CD8-positive, alpha-beta memory T cell (primary cell): ENCODE measurements around the gene DCP1A. TPM values are rescaled to one million over a fixed set of nuclear protein-coding genes. Genes with fewer than 3 reads are reported as not detected.
"Not testable (repeated sequence)": the region's sequence is repeated elsewhere in the genome, so short reads cannot be mapped to it uniquely, and the experiment has no call there.

Experiments
- CTCF ChIA-PET: fragments of 350-600 bp; sonication (Branson Sonifier 250); formaldehyde crosslinking; loops from one replicate; lab custom pipeline; 2021; ENCODE audit warnings: antibody characterized with exemption; lab: Charles Lee
- POLR2A ChIA-PET: fragments of 350-600 bp; sonication (Branson Sonifier 250); formaldehyde crosslinking; loops from one replicate; lab custom pipeline; 2021; ENCODE audit warnings: antibody characterized with exemption; lab: Charles Lee
- DNase-seq, 5 donors: peaks; one replicate each; pipeline versions ENCODE4 v3.0.0 to v3.0.0-alpha.2; 2020 to 2022; ENCODE audit warnings: mixed read lengths in 1 of 5
- H3K27ac ChIP-seq: one replicate; pipeline ENCODE4 v1.7.0; 2013; ENCODE audit warnings: low read depth, mild to moderate bottlenecking, low read length, moderate library complexity
- H3K27me3 ChIP-seq: 2 replicates; pipeline ENCODE4 v1.7.0; 2013; ENCODE audit warnings: low read length, mild to moderate bottlenecking; ENCODE audit not compliant: insufficient read depth, poor library complexity, severe bottlenecking
- H3K36me3 ChIP-seq: 2 replicates; pipeline ENCODE4 v1.7.0; 2013; ENCODE audit warnings: mild to moderate bottlenecking, low read length, moderate library complexity; ENCODE audit not compliant: insufficient read depth
- H3K4me1 ChIP-seq: 2 replicates; pipeline ENCODE4 v1.7.0; 2013; ENCODE audit warnings: mild to moderate bottlenecking, low read length, moderate library complexity; ENCODE audit not compliant: insufficient read depth
- H3K4me3 ChIP-seq: 2 replicates; pipeline ENCODE4 v1.7.0; 2013; ENCODE audit warnings: mild to moderate bottlenecking, low read length
- H3K9me3 ChIP-seq: 2 replicates; pipeline ENCODE4 v1.7.0; 2013; ENCODE audit warnings: mild to moderate bottlenecking, low read length
- H3K27ac Mint-ChIP-seq, 8 donors: one replicate each; pipeline ENCODE4 v1.8.0; 2020 to 2021; ENCODE audit warnings: mixed read lengths in 8 of 8, mild to moderate bottlenecking in 6 of 8, inconsistent platforms in 3 of 8, moderate library complexity in 3 of 8
- H3K27me3 Mint-ChIP-seq, 2 donors: one replicate each; pipeline ENCODE4 v1.8.0; 2020 to 2021; ENCODE audit warnings: mixed read lengths in 2 of 2, mild to moderate bottlenecking in 1 of 2, moderate library complexity in 1 of 2
- H3K36me3 Mint-ChIP-seq, 3 donors: one replicate each; pipeline ENCODE4 v1.8.0; 2020 to 2021; ENCODE audit warnings: mixed read lengths in 3 of 3, inconsistent platforms in 1 of 3, mild to moderate bottlenecking in 1 of 3
- H3K4me1 Mint-ChIP-seq, 3 donors: one replicate each; pipeline ENCODE4 v1.8.0; 2020 to 2021; ENCODE audit warnings: mixed read lengths in 3 of 3, inconsistent platforms in 1 of 3, mild to moderate bottlenecking in 1 of 3
- H3K4me3 Mint-ChIP-seq, 7 donors: one replicate each; pipeline ENCODE4 v1.8.0; 2020 to 2021; ENCODE audit warnings: mixed read lengths in 7 of 7, mild to moderate bottlenecking in 6 of 7, moderate library complexity in 4 of 7, inconsistent platforms in 2 of 7
- H3K9me3 Mint-ChIP-seq, 5 donors: one replicate each; pipeline ENCODE4 v1.8.0; 2020 to 2022; ENCODE audit warnings: mixed read lengths in 5 of 5, mild to moderate bottlenecking in 3 of 5, moderate library complexity in 2 of 5, inconsistent platforms in 1 of 5
- polyA plus RNA-seq: library from polyadenylated mRNA; unstranded; fragments of 300-500 nt; fragmentation: Illumina TruSeq; gene quantifications from one replicate; pipeline ENCODE4 v1.2.3, GENCODE V29; 2021
- total RNA-seq, 2 experiments: library from RNA; stranded (reverse); gene quantifications; one replicate each; pipeline ENCODE4 v1.2.3, GENCODE V29; 2021

DCP1A gene
- total and polyA plus RNA-seq, 3 experiments from 2014 or later = 40.1 to 82.4 (median 40.2) TPM

DNA sequence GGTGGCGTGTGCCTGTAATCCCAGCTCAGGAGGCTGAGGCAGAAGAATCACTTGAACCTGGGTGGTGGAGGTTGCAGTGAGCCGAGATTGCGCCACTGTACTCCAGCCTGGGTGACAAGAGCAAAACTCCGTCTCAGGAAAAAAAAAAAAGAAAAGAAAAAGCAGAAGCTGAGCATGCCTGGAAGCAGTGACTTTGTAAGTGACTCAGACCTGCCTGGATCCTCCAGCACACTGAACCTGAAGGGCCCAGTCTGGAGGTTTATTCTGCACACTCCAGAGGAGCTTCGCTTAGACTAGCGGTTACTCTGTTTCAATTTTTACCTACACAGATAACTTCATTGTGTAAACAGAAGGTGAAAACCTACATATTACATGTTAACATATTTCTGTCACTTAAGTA is 19.4 kb downstream of the DCP1A start:
- H3K4me1 ChIP-seq, H3K4me3 ChIP-seq, H3K27me3 ChIP-seq, H3K36me3 ChIP-seq, H3K4me3 Mint-ChIP-seq, H3K27me3 Mint-ChIP-seq, POLR2A ChIA-PET, H3K27ac Mint-ChIP-seq, DNase-seq, CTCF ChIA-PET, H3K9me3 ChIP-seq, H3K9me3 Mint-ChIP-seq, H3K27ac ChIP-seq: not testable (repeated sequence)
- Mint-ChIP-seq H3K4me1 (peaks cover 37 to 73% (median 55%) of the 10 kb centered on the region in 3 donors), H3K36me3 (peaks cover 0 to 63% (median 13%) of the 10 kb centered on the region in 3 donors)

DNA sequence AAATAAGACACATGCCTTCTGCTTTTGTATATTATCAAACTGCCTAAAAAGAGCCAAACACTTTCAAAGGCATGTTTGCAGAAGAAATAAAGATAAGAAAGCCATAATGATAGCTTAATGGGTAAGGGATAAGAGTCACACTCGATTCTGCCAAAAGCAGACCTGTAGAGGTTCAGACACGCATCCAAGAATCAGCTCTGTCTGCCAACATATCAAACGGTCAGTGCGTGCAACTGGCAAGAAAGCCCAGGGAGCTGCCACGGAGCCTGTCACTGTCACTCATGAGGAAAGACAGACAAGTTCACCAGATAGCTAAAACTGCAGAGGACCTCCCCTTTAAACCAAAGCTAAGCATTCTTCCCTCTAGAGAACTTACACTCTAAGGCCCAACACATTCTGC is 23.2 kb downstream of the DCP1A start:
- CTCF ChIA-PET = interaction anchor here (1.3 to 1.4 kb wide), 2 partner anchors 11 to 21 kb away, joined by 3 read pairs; no protein-coding TSS in a partner anchor
- Mint-ChIP-seq H3K27ac (peak overlapping the region in 2 of 8 donors; percentile 61 to 64), H3K36me3 (peaks cover 0 to 52% (median 16%) of the 10 kb centered on the region in 3 donors), H3K9me3 (no peaks in the 10 kb centered on the region), H3K4me1 (peaks cover 28 to 50% (median 45%) of the 10 kb centered on the region in 3 donors), H3K27me3 (peaks cover 0 to 3% of the 10 kb centered on the region in 2 donors), H3K4me3 (no peak overlapping the region)
- H3K27me3 ChIP-seq = no peaks in the 10 kb centered on the region
- POLR2A ChIA-PET = no interaction called here
- no peaks in the 10 kb centered on the region for H3K9me3 ChIP-seq
- DNase-seq = no peak
- H3K27ac ChIP-seq = no peak overlapping the region
- H3K4me3 ChIP-seq = no peak overlapping the region
- no peaks in the 10 kb centered on the region for H3K36me3 ChIP-seq
- H3K4me1 ChIP-seq = no peaks in the 10 kb centered on the region

DNA sequence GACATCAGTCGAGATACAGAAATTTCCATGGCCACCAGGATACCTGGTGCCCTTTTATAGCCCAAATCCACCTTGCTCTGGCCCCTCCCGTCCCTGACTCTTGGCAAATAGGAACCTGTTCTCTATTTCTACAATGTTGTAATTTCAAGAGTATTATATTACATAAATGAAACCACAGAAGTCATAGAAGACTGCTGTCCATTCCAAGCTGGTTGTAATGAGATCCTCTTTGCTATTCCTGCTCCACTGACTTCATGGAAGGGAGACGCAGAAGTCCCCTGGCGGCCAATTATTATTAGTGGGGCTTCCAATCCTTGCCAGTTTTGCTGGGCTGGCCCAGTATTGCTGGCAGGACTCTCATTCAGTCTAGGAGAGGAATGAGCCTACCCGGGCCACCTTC is 26.6 kb downstream of the DCP1A start:
- H3K27ac Mint-ChIP-seq = peak overlapping the region in 3 of 8 donors; percentile 4 to 18 (median 17)
- peaks cover 0 to 55% (median 21%) of the 10 kb centered on the region in 3 donors for H3K36me3 Mint-ChIP-seq
- DNase-seq = no peak
- Histone ChIP-seq H3K36me3 (peaks cover 11% of the 10 kb centered on the region), H3K4me3 (no peak overlapping the region), H3K9me3 (no peaks in the 10 kb centered on the region), H3K27ac (no peak overlapping the region), H3K4me1 (no peaks in the 10 kb centered on the region), H3K27me3 (no peaks in the 10 kb centered on the region)
- ChIA-PET CTCF (no interaction called here), POLR2A (no interaction called here)
- H3K4me1 Mint-ChIP-seq = peaks cover 17 to 28% (median 26%) of the 10 kb centered on the region in 3 donors
- H3K27me3 Mint-ChIP-seq = peaks cover 0 to 3% of the 10 kb centered on the region in 2 donors
- H3K9me3 Mint-ChIP-seq = no peaks in the 10 kb centered on the region
- H3K4me3 Mint-ChIP-seq = no peak overlapping the region

- Mint-ChIP-seq H3K9me3 (no peaks in the 10 kb centered on the region), H3K4me3 (no peak overlapping the region), H3K27ac (no peak overlapping the region), H3K4me1 (peaks cover 8 to 15% (median 13%) of the 10 kb centered on the region in 3 donors), H3K36me3 (peaks cover 0 to 54% (median 19%) of the 10 kb centered on the region in 3 donors), H3K27me3 (no peaks in the 10 kb centered on the region)
- Histone ChIP-seq H3K27me3 (no peaks in the 10 kb centered on the region), H3K36me3 (peaks cover 11% of the 10 kb centered on the region), H3K27ac (no peak overlapping the region), H3K9me3 (no peaks in the 10 kb centered on the region), H3K4me1 (no peaks in the 10 kb centered on the region), H3K4me3 (no peak overlapping the region)
- ChIA-PET CTCF (no interaction called here), POLR2A (no interaction called here)
- no peak for DNase-seq
Measured at GRCh38 chr3:53318522-53318921, 28.8 kb downstream of the DCP1A start.

- ChIA-PET CTCF (no interaction called here), POLR2A (no interaction called here)
- Histone ChIP-seq H3K27me3 (no peaks in the 10 kb centered on the region), H3K36me3 (peaks cover 26% of the 10 kb centered on the region), H3K9me3 (no peaks in the 10 kb centered on the region), H3K4me1 (no peaks in the 10 kb centered on the region), H3K4me3 (no peak overlapping the region), H3K27ac (no peak overlapping the region)
- H3K36me3 Mint-ChIP-seq = peaks cover 0 to 69% (median 19%) of the 10 kb centered on the region in 3 donors
- H3K4me3 Mint-ChIP-seq = no peak overlapping the region
- no peak for DNase-seq
- H3K27ac Mint-ChIP-seq = no peak overlapping the region
- H3K9me3 Mint-ChIP-seq = no peaks in the 10 kb centered on the region
- H3K27me3 Mint-ChIP-seq = no peaks in the 10 kb centered on the region
- peaks cover 0 to 4% (median 2%) of the 10 kb centered on the region in 3 donors for H3K4me1 Mint-ChIP-seq
Measured at GRCh38 chr3:53312832-53313231, 34.5 kb downstream of the DCP1A start.

- no peak for DNase-seq
- H3K27ac Mint-ChIP-seq = peak overlapping the region in 1 of 8 donors; percentile 63
- no peaks in the 10 kb centered on the region for H3K4me1 ChIP-seq
- no peaks in the 10 kb centered on the region for H3K9me3 Mint-ChIP-seq
- POLR2A ChIA-PET = interaction anchor here (0.7 kb wide), 1 partner anchor 37 kb away, joined by 3 read pairs; no protein-coding TSS in a partner anchor
- H3K36me3 Mint-ChIP-seq = peaks cover 0 to 69% (median 19%) of the 10 kb centered on the region in 3 donors
- H3K36me3 ChIP-seq = peaks cover 22% of the 10 kb centered on the region
- H3K4me3 Mint-ChIP-seq = no peak overlapping the region
- no peaks in the 10 kb centered on the region for H3K27me3 ChIP-seq
- H3K9me3 ChIP-seq = no peaks in the 10 kb centered on the region
- peaks cover 0 to 3% (median 2%) of the 10 kb centered on the region in 3 donors for H3K4me1 Mint-ChIP-seq
- CTCF ChIA-PET = interaction anchor here (1.6 kb wide), 1 partner anchor 13 kb away, joined by 5 read pairs; no protein-coding TSS in a partner anchor
- H3K27ac ChIP-seq = no peak overlapping the region
- H3K27me3 Mint-ChIP-seq = no peaks in the 10 kb centered on the region
- H3K4me3 ChIP-seq = no peak overlapping the region
Measured at GRCh38 chr3:53311882-53312281, 35.5 kb downstream of the DCP1A start.

GRCh38 chr3:53303957-53304356 is 43.4 kb downstream of the DCP1A start:
- no peaks in the 10 kb centered on the region for H3K9me3 Mint-ChIP-seq
- ChIA-PET CTCF (interaction anchor here (1.6 kb wide), 1 partner anchor 406 kb away, joined by 4 read pairs; no protein-coding TSS in a partner anchor), POLR2A (no interaction called here)
- H3K36me3 Mint-ChIP-seq = peaks cover 0 to 55% (median 19%) of the 10 kb centered on the region in 3 donors
- peak overlapping the region in 3 of 8 donors; percentile 12 to 76 (median 34) for H3K27ac Mint-ChIP-seq
- H3K27ac ChIP-seq = no peak overlapping the region
- H3K4me1 Mint-ChIP-seq = peaks cover 4 to 6% (median 5%) of the 10 kb centered on the region in 3 donors
- no peaks in the 10 kb centered on the region for H3K9me3 ChIP-seq
- H3K27me3 Mint-ChIP-seq = no peaks in the 10 kb centered on the region
- no peaks in the 10 kb centered on the region for H3K27me3 ChIP-seq
- DNase-seq = no peak
- H3K36me3 ChIP-seq = peaks cover 11% of the 10 kb centered on the region
- H3K4me3 Mint-ChIP-seq = no peak overlapping the region
- no peak overlapping the region for H3K4me3 ChIP-seq
- no peaks in the 10 kb centered on the region for H3K4me1 ChIP-seq

DNA sequence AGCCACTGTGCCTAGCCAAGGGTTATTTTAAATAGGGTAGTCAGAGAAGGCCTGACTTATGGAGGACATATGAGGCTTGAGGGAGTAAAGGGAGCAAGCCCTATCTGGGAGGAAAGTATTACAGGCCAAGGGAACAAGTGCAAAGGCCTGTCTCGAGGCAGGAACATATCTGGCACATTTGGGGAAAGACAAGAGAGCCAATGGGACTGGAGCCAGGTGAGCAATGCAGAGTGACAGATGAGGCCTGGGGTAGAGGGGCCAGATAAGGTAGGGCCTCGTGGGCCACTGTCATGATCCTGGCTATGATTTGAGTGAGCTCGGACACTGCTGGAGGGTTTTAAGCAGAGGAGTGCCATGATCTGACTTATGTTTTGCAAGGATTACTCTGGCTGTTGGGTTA is 43.8 kb downstream of the DCP1A start:
- POLR2A ChIA-PET = no interaction called here
- H3K9me3 ChIP-seq = no peaks in the 10 kb centered on the region
- no peak for DNase-seq
- peaks cover 0 to 54% (median 18%) of the 10 kb centered on the region in 3 donors for H3K36me3 Mint-ChIP-seq
- no peaks in the 10 kb centered on the region for H3K9me3 Mint-ChIP-seq
- H3K27ac ChIP-seq = no peak overlapping the region
- no peak overlapping the region for H3K4me3 Mint-ChIP-seq
- H3K4me3 ChIP-seq = no peak overlapping the region
- H3K27me3 ChIP-seq = no peaks in the 10 kb centered on the region
- peaks cover 15% of the 10 kb centered on the region for H3K36me3 ChIP-seq
- H3K4me1 ChIP-seq = no peaks in the 10 kb centered on the region
- CTCF ChIA-PET = interaction anchor here (1.6 kb wide), 1 partner anchor 407 kb away, joined by 4 read pairs; no protein-coding TSS in a partner anchor
- H3K4me1 Mint-ChIP-seq = peaks cover 4 to 6% (median 5%) of the 10 kb centered on the region in 3 donors
- H3K27me3 Mint-ChIP-seq = no peaks in the 10 kb centered on the region
- H3K27ac Mint-ChIP-seq = peak overlapping the region in 3 of 8 donors; percentile 12 to 76 (median 55)
